OCI-LY7 (cell line): Measurements from ENCODE around the gene ALDOB. TPM values are rescaled to one million over a fixed set of nuclear protein-coding genes. Genes with fewer than 3 reads are reported as not detected.
"Not testable (repeated sequence)": the region's sequence is repeated elsewhere in the genome, so short reads cannot be mapped to it uniquely, and the experiment has no call there.

Experiments
- BruUV-seq: library from RNA; stranded (reverse); fragments of 400-500 nt; replicated peaks from 2 replicates; lab custom pipeline; 2021; lab: Mats Ljungman, UMichigan
- CTCF ChIA-PET: fragments of 300-600 bp; sonication (Branson Sonifier 250); formaldehyde crosslinking; loops from one replicate; lab custom pipeline; 2022; ENCODE audit warnings: antibody characterized with exemption; ENCODE audit not compliant: unreplicated experiment; lab: Charles Lee
- POLR2A ChIA-PET: fragments of 300-600 bp; sonication (Branson Sonifier 250); formaldehyde crosslinking; loops from one replicate; lab custom pipeline; 2022; ENCODE audit warnings: antibody characterized with exemption; lab: Charles Lee
- DNase-seq: peaks from one replicate; pipeline ENCODE4 v3.0.0-alpha.2; 2015; ENCODE audit warnings: low spot score
- H2AFZ ChIP-seq: fragments of 200-600 bp; sonication (generic), shearing (Covaris generic); 2 replicates; pipeline ENCODE4 v1.6.1; 2014; ENCODE audit warnings: mild to moderate bottlenecking, antibody characterized with exemption, low read length, moderate library complexity
- H3K27ac ChIP-seq: fragments of 200-600 bp; sonication (generic); 2 replicates; pipeline ENCODE4 v1.5.1; 2014; ENCODE audit warnings: mixed run types, low read depth, mild to moderate bottlenecking, moderate library complexity, low read length, inconsistent platforms; ENCODE audit not compliant: poor library complexity, severe bottlenecking
- H3K36me3 ChIP-seq: fragments of 200-600 bp; sonication (generic); 2 replicates; pipeline ENCODE4 v1.6.1; 2014; ENCODE audit warnings: mild to moderate bottlenecking, antibody characterized with exemption, low read length, moderate library complexity, mixed read lengths; ENCODE audit not compliant: insufficient read depth
- H3K4me1 ChIP-seq: fragments of 200-600 bp; sonication (generic); 2 replicates; pipeline ENCODE4 v1.5.1; 2014; ENCODE audit warnings: mild to moderate bottlenecking, low read length; ENCODE audit not compliant: insufficient read depth, poor library complexity, severe bottlenecking
- H3K4me2 ChIP-seq: fragments of 200-600 bp; sonication (generic); 2 replicates; pipeline ENCODE4 v1.6.1; 2014; ENCODE audit warnings: mild to moderate bottlenecking, low read length
- H3K4me3 ChIP-seq: fragments of 200-600 bp; sonication (generic); 2 replicates; pipeline ENCODE4 v1.5.1; 2014; ENCODE audit warnings: mild to moderate bottlenecking, low read depth, low read length; ENCODE audit not compliant: poor library complexity, severe bottlenecking
- H3K79me2 ChIP-seq: fragments of 200-600 bp; sonication (generic); 2 replicates; pipeline ENCODE4 v1.6.1; 2016; ENCODE audit warnings: low read depth, mild to moderate bottlenecking, low read length, moderate library complexity, mixed read lengths; ENCODE audit not compliant: insufficient read depth
- H3K9me2 ChIP-seq: fragments of 200-600 bp; sonication (generic); 2 replicates; pipeline ENCODE4 v1.6.1; 2016; ENCODE audit warnings: mild to moderate bottlenecking, low read length, mixed read lengths; ENCODE audit not compliant: insufficient read depth
- H3K9me3 ChIP-seq: fragments of 200-600 bp; sonication (generic); 2 replicates; pipeline ENCODE4 v1.6.1; 2014; ENCODE audit warnings: mild to moderate bottlenecking, mixed run types, low read length, mixed read lengths
- H4K20me1 ChIP-seq: fragments of 200-600 bp; sonication (generic); 2 replicates; pipeline ENCODE4 v1.6.1; 2014; ENCODE audit warnings: mild to moderate bottlenecking, antibody characterized with exemption, low read length, moderate library complexity, mixed read lengths; ENCODE audit not compliant: insufficient read depth
- CTCF ChIP-seq: fragments of 200-600 bp; sonication (generic); conservative IDR thresholded peaks from 2 replicates; pipeline ENCODE4 v1.5.1; 2014; ENCODE audit warnings: mild to moderate bottlenecking, antibody characterized with exemption, low read length, moderate library complexity, mixed read lengths
- EZH2phosphoT487 ChIP-seq: fragments of 200-600 bp; sonication (generic); IDR thresholded peaks from 2 replicates; pipeline ENCODE4 v1.6.1; 2018; ENCODE audit warnings: low read depth, borderline replicate concordance, mild to moderate bottlenecking, mixed run types, antibody characterized with exemption, low read length, moderate library complexity, mixed read lengths
- intact Hi-C: fragments of 100-400 bp; cut with micrococcal nuclease; formaldehyde crosslinking; loops from one replicate; pipeline ENCODE4 v1.10.0; 2022; ENCODE audit not compliant: unreplicated experiment
- total RNA-seq, 2 experiments: library from RNA; depleted of rRNA in 1 of 2; stranded (reverse); fragments of >200 nt in 1 of 2; shearing (Covaris generic) in 1 of 2; gene quantifications; 2 replicates each; pipeline ENCODE4 v1.2.3, GENCODE V29; 2014 to 2022

Gene ALDOB
- total RNA-seq, 2 experiments from 2014 or later = not detected

- intact Hi-C loops = no loop called here
- no peak overlapping the region for H2AFZ ChIP-seq
- no peaks in the 10 kb centered on the region for H3K4me1 ChIP-seq
- POLR2A ChIA-PET = interaction anchor here (0.6 to 1.7 kb wide), 4 partner anchors 11 to 195 kb away, joined by 3 to 15 read pairs (median 3); partner anchors contain the start of genes MRPL50, RNF20 and ZNF189
- DNase-seq = no peak
- H3K4me3 ChIP-seq = no peak overlapping the region
- H4K20me1 ChIP-seq = peaks cover 5% of the 10 kb centered on the region; the same call in 1 of the 2 replicates
- H3K79me2 ChIP-seq = peaks cover 36% of the 10 kb centered on the region
- H3K9me2 ChIP-seq = no peaks in the 10 kb centered on the region
- TF ChIP-seq CTCF (no peak; the same call in 1 of the 2 replicates), EZH2phosphoT487 (no peak)
- H3K27ac ChIP-seq = no peak overlapping the region
- H3K36me3 ChIP-seq = peaks cover 77% of the 10 kb centered on the region
- CTCF ChIA-PET = no interaction called here
- H3K4me2 ChIP-seq = no peak overlapping the region
- H3K9me3 ChIP-seq = peaks cover 30% of the 10 kb centered on the region; the same call in 1 of the 2 replicates
- BruUV-seq = no TSS peak
These were observed 47.0 kb downstream of the ALDOB start for GRCh38 chr9:101388507-101388993.

GRCh38 chr9:101387871-101388506 is 47.6 kb downstream of the ALDOB start:
- H3K36me3 ChIP-seq = peaks cover 71% of the 10 kb centered on the region
- intact Hi-C loops = no loop called here
- no peak overlapping the region for H3K4me2 ChIP-seq
- H4K20me1 ChIP-seq = peaks cover 5% of the 10 kb centered on the region; the same call in 1 of the 2 replicates
- no TSS peak for BruUV-seq
- H2AFZ ChIP-seq = no peak overlapping the region
- no peaks in the 10 kb centered on the region for H3K4me1 ChIP-seq
- H3K9me3 ChIP-seq = peaks cover 24% of the 10 kb centered on the region; the same call in 1 of the 2 replicates
- peaks cover 30% of the 10 kb centered on the region for H3K79me2 ChIP-seq
- no peak overlapping the region for H3K4me3 ChIP-seq
- ChIA-PET POLR2A (interaction anchor here (1.0 to 1.7 kb wide), 3 partner anchors 11 to 145 kb away, joined by 3 to 15 read pairs (median 3); partner anchors contain the start of genes MRPL50, RNF20 and ZNF189), CTCF (no interaction called here)
- TF ChIP-seq EZH2phosphoT487 = no peak
- TF ChIP-seq CTCF = peak; percentile 83
- H3K27ac ChIP-seq = no peak overlapping the region
- H3K9me2 ChIP-seq = no peaks in the 10 kb centered on the region
- DNase-seq = peak; percentile 54

GRCh38 chr9:101384873-101385536 is 50.6 kb downstream of the ALDOB start, which contains the start of gene BAAT:
BAAT (minus strand) TSS chr9:101385006; CDS start chr9:101371404, 13,602 bp downstream.
- H4K20me1 ChIP-seq, POLR2A ChIA-PET, H3K4me2 ChIP-seq, H3K9me2 ChIP-seq, H3K4me1 ChIP-seq, BruUV-seq, intact Hi-C loops, H3K79me2 ChIP-seq, CTCF ChIA-PET, H2AFZ ChIP-seq, H3K27ac ChIP-seq, H3K4me3 ChIP-seq: not testable (repeated sequence)
- H3K9me3 ChIP-seq = peaks cover 16% of the 10 kb centered on the region; the same call in 1 of the 2 replicates
- H3K36me3 ChIP-seq = peaks cover 41% of the 10 kb centered on the region
- DNase-seq = peak; percentile 16
